NCI-H2196 (cell line): ENCODE measurements around the gene CELA1.

Experiments used
- DNase-seq: peaks from one replicate; lab custom pipeline; 2025; ENCODE audit not compliant: unreplicated experiment; lab: John Stamatoyannopoulos, UW

Gene CELA1

DNA sequence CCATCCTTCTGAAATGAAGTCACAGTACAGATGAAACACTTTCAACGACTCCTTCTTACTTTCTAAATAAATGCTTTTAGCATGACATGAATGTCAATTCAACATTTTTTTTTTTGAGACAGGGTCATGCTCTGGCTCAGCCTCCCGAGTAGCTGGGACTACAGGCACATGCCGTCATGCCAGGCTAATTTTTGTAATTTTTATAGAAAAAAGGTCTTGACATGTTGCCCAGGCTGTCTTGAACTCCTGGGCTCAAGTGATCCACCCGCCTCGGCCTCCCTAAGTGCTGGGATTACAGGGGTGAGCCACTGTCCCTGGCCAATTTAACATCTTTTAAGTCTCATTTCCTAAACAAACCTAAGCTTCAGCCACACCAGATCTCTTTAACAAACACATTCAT, 28.4 kb upstream of the CELA1 start:
- no peak for DNase-seq

DNA sequence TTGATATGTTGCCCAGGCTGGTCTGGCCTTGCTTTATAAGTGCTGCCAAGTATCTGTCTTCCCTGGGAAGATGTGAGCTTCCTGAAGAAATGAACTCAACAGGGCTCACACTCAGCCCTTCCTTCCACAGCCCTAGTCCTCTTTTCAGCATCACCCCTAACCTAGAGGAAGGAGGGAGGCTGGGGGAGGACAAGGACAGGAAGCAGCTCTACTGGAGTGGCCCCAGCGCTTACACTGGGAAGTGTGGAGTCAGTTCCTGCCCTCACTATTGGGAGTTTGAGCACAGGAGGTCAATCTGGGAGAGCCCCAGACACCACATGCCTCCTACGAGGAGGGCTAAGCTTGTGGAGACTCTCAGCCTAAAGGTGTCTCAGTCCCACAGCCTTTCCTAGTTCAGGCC, 27.9 kb upstream of the CELA1 start:
- no peak for DNase-seq

DNA sequence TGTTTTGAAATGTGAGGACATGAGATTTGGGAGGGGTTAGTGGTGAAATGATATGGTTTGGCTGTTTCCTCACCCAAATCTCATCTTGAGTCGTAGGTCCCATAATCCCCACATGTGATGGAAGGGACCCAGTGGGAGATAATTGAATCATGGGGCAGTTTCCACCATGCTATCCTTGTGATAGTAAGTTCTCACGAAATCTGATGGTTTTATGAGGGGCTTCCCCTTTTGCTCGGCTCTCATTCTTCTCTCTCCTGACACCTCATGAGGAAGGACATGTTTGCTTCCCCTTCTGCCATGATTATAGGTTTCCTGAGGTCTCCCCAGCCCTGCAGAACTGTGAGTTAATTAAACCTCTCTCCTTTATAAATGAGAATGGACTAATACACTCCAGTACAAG, 26.7 kb upstream of the CELA1 start:
- DNase-seq: no peak

DNA sequence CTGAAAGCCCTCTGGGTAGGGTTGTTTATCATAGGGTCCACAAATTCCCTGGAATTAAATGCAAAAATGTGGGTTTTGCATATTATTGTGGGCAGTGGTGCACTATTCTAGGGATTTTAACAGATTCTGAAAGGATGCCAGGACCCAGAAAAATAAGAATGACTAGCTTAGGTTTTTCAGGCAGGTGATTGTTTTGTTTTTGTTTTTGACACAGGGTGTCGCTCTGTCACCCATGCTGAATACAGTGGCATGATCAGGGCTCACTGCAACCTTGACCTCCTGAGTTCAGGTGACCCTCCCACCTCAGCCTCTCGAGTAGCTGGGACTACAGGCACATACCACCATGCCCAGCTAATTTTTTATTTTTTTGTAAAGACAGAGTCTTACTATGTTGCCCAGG, 25.5 kb upstream of the CELA1 start:
- no peak for DNase-seq

DNA sequence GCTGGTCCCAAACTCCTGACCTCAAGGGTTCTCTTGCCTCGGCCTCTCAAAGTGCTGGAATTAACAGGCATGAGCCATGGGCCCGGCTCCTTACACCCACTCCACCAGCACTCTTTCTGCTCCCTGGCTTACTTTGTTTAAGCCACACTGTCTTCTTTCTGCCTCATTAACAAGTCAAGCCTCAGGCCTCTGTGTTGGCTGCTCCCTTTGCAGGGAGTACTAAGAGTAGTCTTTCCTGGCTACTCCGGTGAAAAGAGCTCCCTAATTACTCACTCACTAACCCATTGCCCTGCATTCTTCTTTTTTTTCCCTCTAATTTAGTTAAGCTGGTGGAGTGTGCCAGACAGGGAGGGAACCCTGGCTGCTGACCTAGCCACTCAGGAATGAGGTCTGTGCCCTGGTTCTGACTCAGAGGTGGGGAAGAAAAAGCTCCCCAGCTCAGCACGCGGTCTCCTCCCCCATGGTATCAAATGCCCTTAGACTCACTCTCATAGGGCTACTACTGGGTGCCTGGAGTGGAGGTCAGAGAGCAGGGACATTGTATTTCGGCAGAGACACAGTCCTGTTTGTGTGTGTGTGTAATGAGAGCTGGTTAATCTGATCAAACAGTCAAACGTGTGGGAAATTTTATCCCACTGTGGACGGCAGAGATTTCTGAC, 24.9 kb upstream of the CELA1 start:
- peak; percentile 86 for DNase-seq

DNA sequence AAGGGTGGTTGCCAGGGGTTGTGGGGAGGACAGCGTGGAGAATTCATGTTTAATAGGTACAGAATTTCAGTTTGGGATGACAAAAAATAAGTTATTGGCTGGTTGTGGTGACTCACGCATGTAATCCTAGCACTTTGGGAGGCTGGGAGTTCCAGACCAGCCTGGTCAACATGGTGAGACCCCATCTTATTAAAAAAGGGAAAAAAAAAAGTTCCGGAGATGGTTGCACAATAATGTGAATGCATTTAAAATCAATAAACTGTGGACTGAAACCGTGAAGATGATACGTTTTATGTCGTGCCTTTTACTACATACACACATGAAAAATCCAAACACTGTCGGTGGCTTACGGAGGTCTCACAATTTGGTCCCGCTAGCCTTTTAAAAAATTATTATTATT, 24.2 kb upstream of the CELA1 start:
- no peak for DNase-seq

DNA sequence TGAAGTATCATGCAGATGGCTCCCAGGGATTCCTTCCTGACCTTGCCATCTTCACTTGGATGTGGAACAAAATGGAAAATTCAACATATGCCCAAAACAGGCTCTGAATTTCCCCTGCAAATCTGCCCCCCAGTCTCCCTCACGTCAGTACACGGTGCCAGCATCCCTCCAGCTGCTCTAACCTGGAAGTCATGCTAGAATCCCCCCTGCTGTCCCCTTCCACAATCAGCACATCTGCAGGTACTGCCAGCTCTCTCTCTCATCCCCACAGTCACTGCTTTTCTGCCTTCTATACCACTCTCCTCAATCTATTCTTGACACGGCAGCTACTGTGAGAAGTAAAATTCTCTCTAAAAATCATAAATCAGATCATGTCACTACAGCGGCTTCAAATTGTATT, 23.1 kb upstream of the CELA1 start:
- no peak for DNase-seq

DNA sequence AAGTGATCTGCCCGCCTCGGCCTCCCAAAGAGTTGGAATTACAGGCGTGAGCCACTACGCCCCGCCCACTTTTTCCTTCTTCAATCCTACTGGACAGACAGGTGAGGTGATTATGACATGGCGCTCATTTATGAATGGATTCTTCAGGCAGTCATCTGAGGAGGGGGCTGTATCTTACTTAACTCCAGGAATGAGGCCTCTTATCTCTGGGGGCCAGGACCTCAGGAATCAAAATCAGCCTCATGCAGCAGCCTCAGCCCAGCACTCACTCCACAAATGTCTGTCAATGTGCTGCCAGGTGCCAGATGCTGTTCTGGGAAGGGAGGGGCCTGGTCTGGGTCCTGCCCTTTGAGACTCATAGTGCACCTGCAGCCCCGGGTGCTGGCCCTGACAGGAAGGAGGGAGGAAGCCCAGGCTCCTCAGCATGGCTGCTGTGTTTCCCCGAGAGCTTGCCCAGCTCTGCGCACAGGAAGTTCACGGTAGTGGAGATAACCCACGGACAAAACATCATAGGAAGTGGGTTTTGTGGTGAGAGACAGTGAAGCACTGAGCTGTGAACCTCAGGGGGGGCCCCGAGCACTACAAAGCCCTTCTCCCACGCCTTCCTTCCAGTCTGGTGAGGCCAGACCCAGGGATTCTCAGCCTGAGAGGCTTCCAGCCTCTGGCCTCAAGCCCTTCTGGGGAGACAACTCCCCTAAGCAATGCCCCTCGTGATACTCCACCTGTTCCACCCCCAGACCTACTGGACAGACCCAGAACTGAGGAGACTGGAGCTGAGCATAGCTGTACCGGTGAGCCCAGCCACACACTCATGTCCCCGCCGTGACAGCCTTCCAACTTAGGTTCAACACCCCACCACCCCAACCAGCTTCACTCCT, 22.4 kb upstream of the CELA1 start:
- peak; percentile 80 for DNase-seq

DNA sequence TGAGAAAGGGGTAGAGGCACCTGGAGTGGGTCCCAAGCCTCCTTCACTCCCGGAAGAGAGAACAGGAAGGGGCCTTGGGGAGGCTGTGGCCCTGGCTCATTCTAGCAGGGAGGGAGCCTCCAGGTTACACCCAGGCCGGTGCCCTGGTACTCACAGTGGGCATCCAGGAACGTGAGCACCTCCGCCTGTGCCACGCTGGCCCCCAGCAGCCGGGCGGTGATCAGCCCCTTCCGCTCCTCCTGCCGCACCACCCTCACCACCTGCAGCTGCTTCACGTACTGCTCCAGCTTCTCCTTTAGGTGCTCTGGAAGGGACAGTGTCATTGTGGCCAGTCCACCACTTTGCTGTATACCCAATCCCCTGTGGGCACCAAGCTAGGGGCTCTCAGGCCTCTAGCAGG, 18.8 kb upstream of the CELA1 start:
- DNase-seq: no peak

DNA sequence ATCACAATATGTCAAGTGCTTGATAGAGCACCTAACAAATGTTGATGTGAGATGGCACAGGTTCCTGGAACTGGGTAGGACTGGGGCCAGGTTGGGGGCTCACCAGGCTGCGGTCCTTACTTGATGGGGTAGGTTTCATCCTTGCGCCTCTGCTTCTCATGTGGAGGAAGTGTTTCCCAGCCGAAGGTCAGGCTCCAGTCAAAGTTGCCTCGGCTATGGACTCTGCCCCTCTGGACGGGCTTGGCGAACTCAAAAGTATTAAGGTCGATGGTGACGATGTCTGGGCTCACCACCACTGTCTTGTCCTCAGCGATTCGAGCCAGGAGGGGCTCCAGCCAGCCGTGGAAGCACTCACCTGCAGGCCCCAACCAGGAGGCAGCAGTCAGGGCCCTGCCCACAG, 17.5 kb upstream of the CELA1 start:
- no peak for DNase-seq

DNA sequence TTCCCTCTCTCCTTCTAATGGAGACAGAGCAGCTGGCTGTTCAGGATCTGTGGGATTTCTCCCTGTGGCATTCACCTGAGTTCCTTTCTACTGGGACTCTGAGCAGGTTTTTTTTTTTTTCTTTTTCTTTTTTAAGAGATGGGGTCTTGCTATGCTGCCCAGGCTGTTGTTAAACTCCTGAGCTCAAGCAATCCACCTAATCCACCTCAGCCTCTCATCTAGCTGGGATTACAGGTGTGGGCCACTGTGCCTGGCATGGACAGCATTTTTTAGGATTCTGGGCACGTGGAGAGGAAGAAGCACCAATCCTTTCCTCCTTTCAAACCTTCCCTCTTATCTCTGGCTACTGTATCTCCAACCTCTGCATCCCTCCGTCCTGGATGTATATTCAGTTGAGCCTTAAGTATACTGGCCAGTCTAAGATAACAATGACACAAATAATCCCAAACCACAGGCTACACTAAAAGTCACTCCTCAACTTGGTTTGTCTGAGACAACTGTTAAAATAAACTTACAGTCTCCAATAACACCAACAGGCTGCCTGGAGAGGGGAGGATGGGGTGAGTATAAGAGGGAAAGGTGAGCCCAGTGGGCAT, 16.4 kb upstream of the CELA1 start:
- no peak for DNase-seq

DNA sequence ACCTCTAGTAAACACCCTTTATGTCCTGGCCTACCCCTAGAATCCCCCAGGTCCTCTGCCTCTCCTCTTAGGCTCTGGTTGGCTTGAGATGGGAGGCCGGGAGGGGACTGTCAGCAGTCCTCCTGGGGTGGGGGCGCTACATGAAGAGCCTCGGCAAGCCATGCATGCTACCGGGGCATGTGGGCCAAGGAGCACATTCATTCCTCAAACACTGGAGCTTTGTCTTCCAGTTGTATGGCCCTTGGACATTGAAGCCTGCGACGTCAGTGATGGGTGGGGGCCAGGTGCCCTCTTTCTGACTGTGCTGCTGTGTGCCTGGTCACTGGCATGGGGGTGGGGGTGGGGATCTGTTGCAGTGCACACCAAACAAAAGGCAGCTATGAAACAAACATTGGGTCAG, 15.8 kb upstream of the CELA1 start:
- DNase-seq: no peak

DNA sequence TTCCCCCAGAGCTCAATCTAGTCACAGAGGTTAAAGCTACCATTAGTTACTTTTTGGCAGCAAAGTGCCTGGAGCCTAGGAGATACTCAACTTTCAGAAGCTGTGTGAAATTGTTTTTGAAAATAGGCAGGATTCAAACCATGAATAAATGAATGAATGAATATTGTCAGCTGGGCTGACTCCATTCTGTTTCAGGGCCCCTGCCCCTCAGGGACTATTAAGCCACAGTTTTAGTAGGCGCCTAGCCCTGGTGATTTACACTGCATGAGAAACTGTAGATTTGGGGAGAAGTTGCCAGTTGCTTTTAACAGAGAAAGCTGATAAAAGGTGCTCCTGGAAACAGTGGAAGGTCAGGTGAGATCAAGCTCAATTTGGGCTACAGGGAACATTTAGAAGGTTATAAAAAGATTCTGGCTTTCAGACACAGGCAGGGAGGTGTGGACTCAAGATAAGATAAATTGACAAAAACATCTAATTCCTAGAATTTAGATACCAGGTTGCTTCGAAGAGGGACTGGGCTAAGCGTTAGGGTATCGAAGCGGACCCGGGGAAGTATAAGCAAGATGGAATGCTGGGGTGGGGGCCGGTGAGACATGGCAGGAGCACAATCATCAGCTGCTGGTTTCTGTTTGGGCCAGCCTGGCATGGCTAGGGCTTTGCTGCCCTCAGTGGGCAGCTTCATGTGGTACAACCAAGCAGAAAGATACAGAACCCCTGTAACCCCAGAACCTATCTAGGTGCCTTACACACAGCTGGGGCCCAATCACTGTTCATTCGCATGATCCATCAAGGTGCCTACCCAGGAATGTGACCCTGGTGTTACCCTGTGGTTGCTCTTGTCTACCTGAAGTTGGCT, 14.9 kb upstream of the CELA1 start:
- no peak for DNase-seq

DNA sequence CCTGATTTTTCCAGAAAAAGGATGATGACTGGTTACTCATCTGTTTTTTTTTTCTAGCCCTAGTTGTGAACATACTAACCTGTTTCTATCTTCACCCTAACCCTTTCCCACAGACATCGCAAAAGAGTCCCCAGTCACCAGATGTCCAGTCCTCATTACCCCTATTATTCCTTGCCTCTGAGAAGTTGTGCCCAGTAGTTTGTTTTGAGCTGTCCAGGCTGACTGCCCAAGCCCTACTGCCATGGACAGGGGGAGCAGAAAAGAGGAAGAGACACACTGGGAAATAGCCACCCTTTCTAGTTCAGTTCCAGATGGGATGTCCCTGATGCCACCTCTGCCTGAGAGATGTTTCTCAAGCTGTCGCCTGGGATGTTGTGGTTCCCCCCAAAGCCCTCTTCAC, 13.8 kb upstream of the CELA1 start:
- DNase-seq: no peak

DNA sequence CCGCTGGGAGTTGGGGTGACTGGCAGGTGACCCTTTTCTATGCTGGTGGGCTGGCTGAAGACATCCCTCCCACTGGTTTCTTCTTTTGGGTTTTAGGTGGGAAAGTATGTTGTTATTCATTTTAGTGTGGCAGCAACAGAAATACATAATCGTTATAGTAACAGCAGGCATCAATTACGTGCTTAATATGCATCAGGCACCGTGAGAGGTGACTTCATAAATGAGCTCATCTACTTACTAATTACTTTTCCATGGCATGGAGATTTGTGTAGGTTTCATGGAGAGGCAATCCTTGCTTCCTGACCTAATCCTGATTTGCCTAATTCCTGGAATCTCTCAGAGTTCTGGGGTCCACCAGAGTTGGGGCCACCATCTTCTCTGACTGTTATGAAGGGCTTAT, 13.4 kb upstream of the CELA1 start:
- no peak for DNase-seq

DNA sequence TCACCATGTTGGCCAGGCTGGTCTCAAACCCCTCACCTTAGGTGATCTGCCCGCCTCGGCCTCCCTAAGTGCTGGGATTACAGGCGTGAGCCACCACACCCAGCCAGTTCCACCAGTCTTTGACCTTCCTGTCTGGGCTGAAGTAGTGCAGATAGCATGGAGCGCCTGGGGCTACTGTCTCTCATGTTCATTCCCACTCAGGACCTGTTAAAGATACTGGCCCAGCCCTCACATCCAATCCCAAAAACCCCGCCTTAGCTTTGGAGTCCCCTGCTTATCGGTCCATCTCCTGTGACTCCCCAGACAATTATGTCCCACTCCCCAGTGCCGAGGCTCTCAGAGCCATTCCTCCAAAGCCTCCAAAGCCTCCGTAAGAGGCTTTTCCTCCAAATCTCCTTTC, 12.0 kb upstream of the CELA1 start:
- DNase-seq: no peak

DNA sequence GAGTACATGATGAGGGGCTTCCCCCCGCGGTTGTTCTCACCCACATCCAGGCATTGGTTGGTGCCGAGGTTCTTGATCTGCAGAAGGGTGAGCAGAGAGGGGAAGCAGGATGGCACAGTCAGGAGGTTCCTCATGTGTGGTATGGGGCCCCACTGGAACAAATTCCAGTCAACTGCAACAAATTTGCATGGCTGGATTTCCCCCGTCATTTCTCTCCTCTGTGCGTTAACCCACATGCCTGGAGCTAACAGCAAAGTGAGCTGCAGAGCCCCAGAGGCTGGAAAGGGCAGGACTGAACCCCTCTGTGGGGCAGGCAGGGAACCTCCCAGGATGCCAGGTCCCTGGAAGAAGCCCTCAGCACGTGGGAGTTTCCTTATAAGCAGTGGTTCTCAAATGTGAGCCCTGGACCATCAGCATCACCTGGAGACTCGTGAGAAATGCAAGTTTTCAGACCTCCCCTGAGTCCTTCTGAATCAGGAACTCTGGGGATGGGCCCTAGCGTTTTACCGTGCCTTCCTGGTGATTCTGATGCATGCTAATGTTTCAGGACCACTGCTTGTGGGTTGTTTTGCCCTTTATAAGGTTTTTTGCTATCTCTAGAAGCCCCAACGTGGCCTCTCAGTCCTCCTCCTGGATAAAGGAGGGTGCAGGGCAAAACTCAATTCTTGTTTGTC, 11.0 kb upstream of the CELA1 start:
- no peak for DNase-seq

DNA sequence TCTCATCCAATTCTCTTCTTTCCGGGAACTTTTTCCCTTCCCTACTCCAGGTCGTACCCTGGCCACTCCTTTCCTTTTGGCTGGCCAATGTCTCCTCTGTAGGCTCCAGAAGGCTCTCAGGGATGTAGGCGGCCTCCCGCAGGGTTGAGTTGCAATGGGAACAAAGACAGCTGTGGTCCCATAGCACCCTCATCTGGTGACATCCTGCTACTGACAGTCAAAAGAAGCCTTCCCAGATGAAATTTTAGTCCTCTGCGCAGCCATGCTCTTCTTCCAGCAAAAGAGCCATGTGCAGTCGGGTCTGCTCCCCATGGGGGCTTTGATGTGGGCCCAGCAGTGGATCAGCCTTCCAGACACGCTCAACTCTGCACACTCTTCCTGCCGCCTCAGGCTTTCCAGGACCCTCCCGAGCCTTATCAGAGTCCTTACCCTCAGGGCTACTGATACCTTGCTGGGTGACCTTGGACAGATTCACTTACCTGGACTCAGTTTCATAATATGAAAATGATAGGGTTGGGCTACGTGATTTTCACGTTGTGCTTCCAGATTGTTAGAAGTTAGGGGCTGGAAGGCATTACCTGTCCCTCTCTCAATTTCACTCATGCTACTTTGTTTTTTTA, 5.5 kb upstream of the CELA1 start:
- peak; percentile 56 for DNase-seq

DNA sequence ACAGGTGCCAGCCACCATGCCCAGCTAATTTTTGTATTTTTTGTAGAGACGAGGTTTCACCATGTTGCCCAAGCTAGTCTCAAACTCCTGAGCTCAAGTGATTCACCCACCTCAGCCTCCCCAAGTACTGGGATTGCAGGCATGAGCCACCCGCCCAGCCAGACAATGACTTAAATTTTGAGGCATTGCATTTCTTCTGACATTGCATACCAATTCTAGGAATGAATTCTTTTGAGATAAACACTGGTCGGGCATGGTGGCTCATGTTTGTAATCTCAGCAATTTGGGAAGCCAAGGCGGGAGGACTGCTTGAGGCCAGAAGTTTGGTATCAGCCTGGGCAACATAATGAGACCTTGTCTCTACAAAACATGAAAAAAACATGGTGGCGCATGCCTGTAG, 2.5 kb upstream of the CELA1 start:
- no peak for DNase-seq

DNA sequence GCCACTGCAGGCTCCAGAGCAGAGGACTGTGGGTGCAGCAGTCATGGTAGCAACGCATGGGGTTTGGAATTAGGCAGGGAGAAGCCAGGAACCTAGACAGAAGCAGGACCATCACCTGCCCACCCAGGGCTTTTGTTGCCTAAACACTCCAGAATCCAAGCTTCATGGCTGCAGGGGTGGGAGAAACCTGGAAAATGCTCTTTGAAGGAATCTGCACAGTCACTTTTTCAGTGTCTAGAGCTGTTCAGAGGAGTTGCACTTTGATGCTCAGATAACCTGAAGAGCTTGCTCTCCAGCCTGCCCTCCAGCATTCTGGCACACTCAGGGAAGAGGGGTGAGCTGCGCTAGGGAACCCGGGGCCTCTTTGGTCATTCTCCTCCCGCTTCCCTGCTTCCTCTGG, 1.6 kb upstream of the CELA1 start:
- no peak for DNase-seq
